HG03575 (cell line): Measurements from ENCODE around the gene MUC3A.
A peak's percentile ranks its signal among the peaks of the same experiment; 100 is the strongest.
"Not testable (repeated sequence)": the region's sequence is repeated elsewhere in the genome, so short reads cannot be mapped to it uniquely, and the experiment has no call there.

Source experiments
- ATAC-seq: cut with Tn5 transposase; IDR thresholded peaks from one replicate; pipeline ENCODE4 v1.9.1; 2021; ENCODE audit not compliant: unreplicated experiment, insufficient number of reproducible peaks, low FRiP score; ENCODE audit errors: extremely low read depth

The MUC3A gene

GRCh38 chr7:100999334-100999733 lies 50.0 kb downstream of the MUC3A start:
- ATAC-seq: not testable (repeated sequence)

- ATAC-seq: not testable (repeated sequence)
Measured at GRCh38 chr7:101000025-101000424, 50.7 kb downstream of the MUC3A start.

- ATAC-seq: not testable (repeated sequence)
Measured at GRCh38 chr7:101002333-101002732, 53.0 kb downstream of the MUC3A start.

GRCh38 chr7:101007361-101007760 lies 58.0 kb downstream of the MUC3A start:
- not testable (repeated sequence) for ATAC-seq

GRCh38 chr7:101009629-101010028 lies 60.3 kb downstream of the MUC3A start:
- no peak for ATAC-seq

- no peak for ATAC-seq
Measured at GRCh38 chr7:101012931-101013330, 63.6 kb downstream of the MUC3A start.

GRCh38 chr7:101015626-101016025 lies 66.3 kb downstream of the MUC3A start:
- no peak for ATAC-seq

- ATAC-seq: peak; percentile 65
Measured at GRCh38 chr7:101017064-101017777, 67.9 kb downstream of the MUC3A start.
